ENCODE measurements around the gene RPS15.

Gene RPS15

GRCh38 chr19:1455336-1456120 is 17.3 kb downstream of the RPS15 start:
- DNase-seq, result peak; percentile 67

GRCh38 chr19:1456121-1456900 is 18.1 kb downstream of the RPS15 start:
- no peak for DNase-seq

GRCh38 chr19:1457031-1457739 is 19.0 kb downstream of the RPS15 start:
- no peak for DNase-seq

- no peak for DNase-seq
Measured at GRCh38 chr19:1457892-1458291, 19.7 kb downstream of the RPS15 start.

GRCh38 chr19:1459479-1459878 is 21.3 kb downstream of the RPS15 start:
- DNase-seq, result no peak

- no peak for DNase-seq
Measured at GRCh38 chr19:1460033-1460995, 22.1 kb downstream of the RPS15 start.

- DNase-seq, result no peak
Measured at GRCh38 chr19:1461862-1462261, 23.7 kb downstream of the RPS15 start.

GRCh38 chr19:1465191-1466016 is 27.2 kb downstream of the RPS15 start:
- peak; percentile 44 for DNase-seq

GRCh38 chr19:1466018-1466460 is 27.8 kb downstream of the RPS15 start:
- no peak for DNase-seq

- no peak for DNase-seq
Measured at GRCh38 chr19:1466461-1467214, 28.4 kb downstream of the RPS15 start.

- DNase-seq, result no peak
Measured at GRCh38 chr19:1467215-1467489, 29.0 kb downstream of the RPS15 start.

- DNase-seq, result no peak
Measured at GRCh38 chr19:1467490-1468273, 29.5 kb downstream of the RPS15 start.

GRCh38 chr19:1468274-1468820 is 30.2 kb downstream of the RPS15 start:
- DNase-seq, result no peak

GRCh38 chr19:1468821-1469254 is 30.6 kb downstream of the RPS15 start:
- peak; percentile 31 for DNase-seq

GRCh38 chr19:1469255-1470054 is 31.3 kb downstream of the RPS15 start:
- DNase-seq, result peak; percentile 34

- no peak for DNase-seq
Measured at GRCh38 chr19:1470055-1470304, 31.8 kb downstream of the RPS15 start.

- DNase-seq, result peak; percentile 78
Measured at GRCh38 chr19:1470305-1471009, 32.3 kb downstream of the RPS15 start.

- peak; percentile 26 for DNase-seq
Measured at GRCh38 chr19:1471010-1471514, 32.9 kb downstream of the RPS15 start.

Measured in CD4-positive, alpha-beta T cell treated with Interleukin-12 subunit alpha and Interleukin-12 subunit beta, for 1 hour (primary cell).